ENCODE data around the gene TCAF2.
"Not testable (repeated sequence)": the region's sequence is repeated elsewhere in the genome, so short reads cannot be mapped to it uniquely, and the experiment has no call there.

GRCh38 chr7:143646598-143646997 is 25.8 kb downstream of the TCAF2 start:
- TF ChIP-seq CTCF (conservative IDR thresholded peaks at IDR 0.05; ENCODE audit: low read depth, low read length); EZH2 (IDR thresholded peaks at IDR 0.05; ENCODE audit: borderline replicate concordance, low read depth, low read length, poor library complexity, severe bottlenecking): not testable (repeated sequence)
